ENCODE measurements around the gene DKK3. TPM values are rescaled to one million over a fixed set of nuclear protein-coding genes. Genes with fewer than 3 reads are reported as not detected.

Gene DKK3
- total RNA-seq, 2 experiments from 2014 or later = 8.1 to 12.0 TPM

- no peak overlapping the region for H3K4me3 Mint-ChIP-seq
- no peaks in the 10 kb centered on the region for H3K9me3 Mint-ChIP-seq
- ATAC-seq (ENCODE audit: low read depth) = no peak
- no peak for DNase-seq
- peaks cover 66% of the 10 kb centered on the region for H3K27me3 Mint-ChIP-seq
- no peak overlapping the region for H3K27ac Mint-ChIP-seq
- no peaks in the 10 kb centered on the region for H3K36me3 Mint-ChIP-seq
- peaks cover 8% of the 10 kb centered on the region for H3K4me1 Mint-ChIP-seq
- POLR2A ChIA-PET = no interaction called here
Observed at GRCh38 chr11:12005061-12005460, 3.4 kb downstream of the DKK3 start.

- Mint-ChIP-seq H3K9me3 (no peaks in the 10 kb centered on the region), H3K4me1 (peaks cover 9% of the 10 kb centered on the region), H3K27me3 (peaks cover 62% of the 10 kb centered on the region), H3K36me3 (no peaks in the 10 kb centered on the region), H3K27ac (no peak overlapping the region), H3K4me3 (no peak overlapping the region)
- POLR2A ChIA-PET = no interaction called here
- ATAC-seq (ENCODE audit: low read depth) = no peak
- no peak for DNase-seq
Observed at GRCh38 chr11:12003815-12004214, 4.6 kb downstream of the DKK3 start.

- peaks cover 12% of the 10 kb centered on the region for H3K4me1 Mint-ChIP-seq
- no peak overlapping the region for H3K27ac Mint-ChIP-seq
- peaks cover 60% of the 10 kb centered on the region for H3K27me3 Mint-ChIP-seq
- H3K9me3 Mint-ChIP-seq = no peaks in the 10 kb centered on the region
- POLR2A ChIA-PET = no interaction called here
- no peaks in the 10 kb centered on the region for H3K36me3 Mint-ChIP-seq
- no peak for DNase-seq
- H3K4me3 Mint-ChIP-seq = no peak overlapping the region
- no peak for ATAC-seq (ENCODE audit: low read depth)
Observed at GRCh38 chr11:12003336-12003735, 5.1 kb downstream of the DKK3 start.

- Mint-ChIP-seq H3K36me3 (no peaks in the 10 kb centered on the region), H3K27me3 (peaks cover 41% of the 10 kb centered on the region), H3K27ac (no peak overlapping the region), H3K4me1 (peaks cover 20% of the 10 kb centered on the region), H3K9me3 (no peaks in the 10 kb centered on the region), H3K4me3 (no peak overlapping the region)
- DNase-seq = no peak
- POLR2A ChIA-PET = no interaction called here
- no peak for ATAC-seq (ENCODE audit: low read depth)
Observed at GRCh38 chr11:12001186-12001585, 7.2 kb downstream of the DKK3 start.

GRCh38 chr11:11998091-11998781 lies 10.2 kb downstream of the DKK3 start:
- Mint-ChIP-seq H3K27me3 (peaks cover 25% of the 10 kb centered on the region), H3K4me3 (peak overlapping the region; percentile 71), H3K4me1 (peaks cover 21% of the 10 kb centered on the region), H3K36me3 (no peaks in the 10 kb centered on the region), H3K27ac (peak overlapping the region; percentile 41), H3K9me3 (no peaks in the 10 kb centered on the region)
- POLR2A ChIA-PET = no interaction called here
- DNase-seq = no peak
- ATAC-seq (ENCODE audit: low read depth) = peak; percentile 54

- ATAC-seq (ENCODE audit: low read depth) (no peak), DNase-seq (no peak)
- Mint-ChIP-seq H3K4me1 (peaks cover 21% of the 10 kb centered on the region), H3K4me3 (no peak overlapping the region), H3K9me3 (no peaks in the 10 kb centered on the region), H3K36me3 (no peaks in the 10 kb centered on the region), H3K27ac (no peak overlapping the region), H3K27me3 (peaks cover 21% of the 10 kb centered on the region)
- POLR2A ChIA-PET = no interaction called here
Observed at GRCh38 chr11:11997049-11997322, 11.4 kb downstream of the DKK3 start.

GRCh38 chr11:11996321-11997048 lies 11.9 kb downstream of the DKK3 start:
- no peak for DNase-seq
- Mint-ChIP-seq H3K27me3 (peaks cover 18% of the 10 kb centered on the region), H3K36me3 (no peaks in the 10 kb centered on the region), H3K4me1 (peaks cover 21% of the 10 kb centered on the region), H3K9me3 (no peaks in the 10 kb centered on the region), H3K4me3 (no peak overlapping the region), H3K27ac (no peak overlapping the region)
- ATAC-seq (ENCODE audit: low read depth) = no peak
- POLR2A ChIA-PET = no interaction called here

- peak; percentile 71 for ATAC-seq (ENCODE audit: low read depth)
Observed at GRCh38 chr11:11995601-11996000, 12.8 kb downstream of the DKK3 start.

GRCh38 chr11:11993839-11994238 lies 14.6 kb downstream of the DKK3 start:
- Mint-ChIP-seq H3K27ac (no peak overlapping the region), H3K27me3 (peaks cover 9% of the 10 kb centered on the region), H3K4me3 (no peak overlapping the region), H3K4me1 (peaks cover 17% of the 10 kb centered on the region), H3K9me3 (no peaks in the 10 kb centered on the region), H3K36me3 (no peaks in the 10 kb centered on the region)
- ATAC-seq (ENCODE audit: low read depth) = no peak
- POLR2A ChIA-PET = no interaction called here
- no peak for DNase-seq

More at GRCh38 chr11:11995601-11996000, 12.8 kb downstream of the DKK3 start:
- no peaks in the 10 kb centered on the region for H3K9me3 Mint-ChIP-seq
- DNase-seq = no peak
- H3K27me3 Mint-ChIP-seq = peaks cover 15% of the 10 kb centered on the region
- no peaks in the 10 kb centered on the region for H3K36me3 Mint-ChIP-seq
- peak overlapping the region; percentile 49 for H3K27ac Mint-ChIP-seq
- POLR2A ChIA-PET = no interaction called here
- H3K4me1 Mint-ChIP-seq = peaks cover 21% of the 10 kb centered on the region
- H3K4me3 Mint-ChIP-seq = no peak overlapping the region

GRCh38 chr11:11992257-11993212 lies 15.9 kb downstream of the DKK3 start:
- peaks cover 11% of the 10 kb centered on the region for H3K4me1 Mint-ChIP-seq
- no peaks in the 10 kb centered on the region for H3K9me3 Mint-ChIP-seq
- H3K27me3 Mint-ChIP-seq = peaks cover 9% of the 10 kb centered on the region
- no peaks in the 10 kb centered on the region for H3K36me3 Mint-ChIP-seq
- no peak overlapping the region for H3K27ac Mint-ChIP-seq
- ATAC-seq (ENCODE audit: low read depth) (no peak), DNase-seq (no peak)
- no peak overlapping the region for H3K4me3 Mint-ChIP-seq
- POLR2A ChIA-PET = no interaction called here

GRCh38 chr11:11989774-11990744 lies 18.4 kb downstream of the DKK3 start:
- POLR2A ChIA-PET = no interaction called here
- Mint-ChIP-seq H3K27me3 (peaks cover 9% of the 10 kb centered on the region), H3K9me3 (peaks cover 1% of the 10 kb centered on the region), H3K27ac (no peak overlapping the region), H3K36me3 (no peaks in the 10 kb centered on the region), H3K4me1 (peaks cover 2% of the 10 kb centered on the region), H3K4me3 (no peak overlapping the region)
- DNase-seq = no peak
- ATAC-seq (ENCODE audit: low read depth) = no peak

- peaks cover 2% of the 10 kb centered on the region for H3K4me1 Mint-ChIP-seq
- H3K9me3 Mint-ChIP-seq = peaks cover 1% of the 10 kb centered on the region
- no peaks in the 10 kb centered on the region for H3K36me3 Mint-ChIP-seq
- POLR2A ChIA-PET = no interaction called here
- no peak overlapping the region for H3K4me3 Mint-ChIP-seq
- peaks cover 5% of the 10 kb centered on the region for H3K27me3 Mint-ChIP-seq
- DNase-seq (no peak), ATAC-seq (ENCODE audit: low read depth) (no peak)
- H3K27ac Mint-ChIP-seq = no peak overlapping the region
Observed at GRCh38 chr11:11988681-11989261, 19.7 kb downstream of the DKK3 start.
